H1 (cell line): ENCODE data around the gene NPR2. TPM values are rescaled to one million over a fixed set of nuclear protein-coding genes. Genes with fewer than 3 reads are reported as not detected.

ENCODE experiments used
- CTCF ChIA-PET: fragments of 300-600 bp; sonication (Branson Sonifier 250); formaldehyde crosslinking; loops from one replicate; lab custom pipeline; 2021; ENCODE audit not compliant: partially characterized antibody; lab: Charles Lee
- POLR2A ChIA-PET: fragments of 300-600 bp; sonication (Branson Sonifier 250); formaldehyde crosslinking; loops from one replicate; lab custom pipeline; 2021; ENCODE audit warnings: inconsistent platforms; ENCODE audit not compliant: partially characterized antibody; lab: Charles Lee
- DNase-seq, 2 experiments: peaks; one replicate each; pipeline versions ENCODE4 v3.0.0 to v3.0.0-alpha.2; 2010 to 2022; ENCODE audit warnings: low spot score in 2 of 2, low read depth in 1 of 2, mixed read lengths in 1 of 2
- FAIRE-seq: peaks from 2 replicates; lab custom pipeline; 2011; peaks lifted over from hg19 to GRCh38; lab: Jason Lieb, UNC
- H2AFZ ChIP-seq: 2 replicates; pipeline ENCODE4 v1.8.1; 2012; ENCODE audit warnings: low read length, inconsistent platforms
- H2AK5ac ChIP-seq: 2 replicates; pipeline ENCODE4 v1.6.1; 2013; ENCODE audit warnings: low read depth, low read length
- H2BK120ac ChIP-seq: replicated peaks from 2 replicates; pipeline ENCODE3; 2013; ENCODE audit warnings: low read depth, low read length, inconsistent platforms
- H2BK12ac ChIP-seq: 2 replicates; pipeline ENCODE4 v1.6.1; 2013; ENCODE audit warnings: low read depth, low read length
- H2BK15ac ChIP-seq: 2 replicates; pipeline ENCODE4 v1.6.1; 2013; ENCODE audit warnings: low read length
- H2BK20ac ChIP-seq: 2 replicates; pipeline ENCODE4 v1.6.1; 2013; ENCODE audit warnings: low read length
- H2BK5ac ChIP-seq: 2 replicates; pipeline ENCODE4 v1.6.1; 2013; ENCODE audit warnings: low read depth, low read length
- H3K14ac ChIP-seq: 2 replicates; pipeline ENCODE4 v1.6.1; 2013; ENCODE audit warnings: inconsistent platforms; ENCODE audit not compliant: insufficient read length
- H3K18ac ChIP-seq: 2 replicates; pipeline ENCODE4 v1.6.1; 2013; ENCODE audit warnings: low read length; ENCODE audit errors: extremely low read depth
- H3K23ac ChIP-seq: 2 replicates; pipeline ENCODE4 v1.6.1; 2013; ENCODE audit warnings: inconsistent platforms; ENCODE audit not compliant: insufficient read length
- H3K23me2 ChIP-seq: 2 replicates; pipeline ENCODE4 v1.6.1; 2013; ENCODE audit warnings: low read depth, low read length
- H3K27ac ChIP-seq: 2 replicates; pipeline ENCODE4 v1.6.1; 2011; ENCODE audit warnings: low read depth, low read length, inconsistent platforms
- H3K27me3 ChIP-seq, 4 experiments: replicated peaks in 1 of 4; 1 replicate in 1 of 4; 2 replicates in 3 of 4; pipeline versions ENCODE4 v1.6.1 to v1.8.1; 2011 to 2013; ENCODE audit warnings: low read length in 3 of 4, mild to moderate bottlenecking in 3 of 4, inconsistent platforms in 2 of 4, mixed read lengths in 2 of 4, moderate library complexity in 1 of 4; ENCODE audit not compliant: control insufficient read depth in 3 of 4, insufficient read depth in 3 of 4; ENCODE audit errors: extremely low read depth in 1 of 4
- H3K36me3 ChIP-seq, 4 experiments: 2 replicates each; pipeline versions ENCODE4 v1.6.1 to v1.8.1; 2011 to 2013; ENCODE audit warnings: mild to moderate bottlenecking in 4 of 4, low read length in 3 of 4, moderate library complexity in 2 of 4, control low read depth in 1 of 4, inconsistent platforms in 1 of 4; ENCODE audit not compliant: insufficient read depth in 4 of 4, control insufficient read depth in 2 of 4
- H3K4ac ChIP-seq: replicated peaks from 2 replicates; pipeline ENCODE3; 2013; ENCODE audit warnings: low read length, low read depth, mixed read lengths, inconsistent platforms; ENCODE audit not compliant: insufficient read length
- H3K4me1 ChIP-seq, 4 experiments: replicated peaks in 1 of 4; 1 replicate in 1 of 4; 2 replicates in 3 of 4; pipeline versions ENCODE4 v1.6.1 to v1.8.1; 2011 to 2013; ENCODE audit warnings: low read length in 3 of 4, inconsistent platforms in 2 of 4, mixed read lengths in 1 of 4; ENCODE audit not compliant: insufficient read depth in 4 of 4, control insufficient read depth in 3 of 4
- H3K4me2 ChIP-seq, 2 experiments: 2 replicates each; pipeline versions ENCODE4 v1.6.1 to v1.8.1; 2011 to 2013; ENCODE audit warnings: low read depth in 2 of 2, low read length in 2 of 2, control low read depth in 1 of 2, inconsistent platforms in 1 of 2, mild to moderate bottlenecking in 1 of 2; ENCODE audit not compliant: insufficient read depth in 1 of 2
- H3K4me3 ChIP-seq, 4 experiments: fragments of 200-600, 300-600 bp in 1 of 4; sonication (generic), shearing (Covaris generic), sonication (Bioruptor Twin) in 1 of 4; 2 replicates each; pipeline versions ENCODE4 v1.5.1 to v1.8.1; 2011 to 2016; ENCODE audit warnings: low read length in 4 of 4, low read depth in 3 of 4, control low read depth in 2 of 4, inconsistent platforms in 2 of 4, mild to moderate bottlenecking in 2 of 4, mixed read lengths in 1 of 4, moderate library complexity in 1 of 4; ENCODE audit not compliant: insufficient read depth in 2 of 4; ENCODE audit errors: extremely low read depth in 1 of 4
- H3K56ac ChIP-seq: replicated peaks from 2 replicates; pipeline ENCODE3; 2013; ENCODE audit warnings: low read depth, mild to moderate bottlenecking, mixed read lengths, low read length, inconsistent platforms; ENCODE audit not compliant: insufficient read length
- H3K79me1 ChIP-seq: 2 replicates; pipeline ENCODE4 v1.6.1; 2013; ENCODE audit warnings: low read depth, low read length, control low read depth
- H3K79me2 ChIP-seq, 2 experiments: 2 replicates each; pipeline versions ENCODE4 v1.6.1 to v1.8.1; 2012 to 2013; ENCODE audit warnings: low read length in 2 of 2, mild to moderate bottlenecking in 2 of 2, inconsistent platforms in 1 of 2; ENCODE audit not compliant: insufficient read depth in 2 of 2, control insufficient read depth in 1 of 2
- H3K9ac ChIP-seq, 4 experiments: replicated peaks in 1 of 4; 1 replicate in 1 of 4; 2 replicates in 3 of 4; pipeline versions ENCODE4 v1.6.1 to v1.8.1; 2011 to 2013; ENCODE audit warnings: low read depth in 3 of 4, low read length in 3 of 4, control low read depth in 2 of 4, mild to moderate bottlenecking in 2 of 4, moderate library complexity in 2 of 4, inconsistent platforms in 1 of 4; ENCODE audit errors: extremely low read depth in 1 of 4
- H3K9me3 ChIP-seq, 2 experiments: 2 replicates each; pipeline versions ENCODE4 v1.6.1 to v1.8.1; 2012 to 2013; ENCODE audit warnings: mild to moderate bottlenecking in 2 of 2, moderate library complexity in 2 of 2, control low read depth in 1 of 2, inconsistent platforms in 1 of 2, low read depth in 1 of 2, low read length in 1 of 2, mixed read lengths in 1 of 2; ENCODE audit not compliant: insufficient read depth in 2 of 2
- H4K20me1 ChIP-seq, 2 experiments: replicated peaks in 1 of 2; 2 replicates each; pipeline versions ENCODE3 to v1.8.1; 2011 to 2013; ENCODE audit warnings: inconsistent platforms in 2 of 2, low read length in 2 of 2, mild to moderate bottlenecking in 1 of 2; ENCODE audit not compliant: insufficient read depth in 2 of 2, control insufficient read depth in 1 of 2
- H4K5ac ChIP-seq: 2 replicates; pipeline ENCODE4 v1.6.1; 2013; ENCODE audit warnings: low read length, low read depth, mixed read lengths, inconsistent platforms; ENCODE audit not compliant: insufficient read length
- H4K8ac ChIP-seq: 2 replicates; pipeline ENCODE4 v1.8.0; 2013; ENCODE audit warnings: mild to moderate bottlenecking, moderate library complexity, low read length, inconsistent platforms; ENCODE audit not compliant: insufficient read depth; ENCODE audit errors: extremely low read depth
- H4K91ac ChIP-seq: replicated peaks from 2 replicates; pipeline ENCODE3; 2013; ENCODE audit warnings: low read length, mixed read lengths, inconsistent platforms; ENCODE audit not compliant: insufficient read length
- NANOG ChIP-seq: IDR thresholded peaks from 2 replicates; pipeline ENCODE4 v1.6.1; 2011; ENCODE audit warnings: low read length, low read depth, mild to moderate bottlenecking, inconsistent platforms; ENCODE audit not compliant: insufficient read depth, poor library complexity, severe bottlenecking
- POLR2AphosphoS5 ChIP-seq: IDR thresholded peaks from 2 replicates; pipeline ENCODE4 v1.6.1; 2011; ENCODE audit warnings: low read depth, low read length
- SP1 ChIP-seq: IDR thresholded peaks from 2 replicates; pipeline ENCODE4 v1.6.1; 2011; ENCODE audit warnings: low read depth, low read length
- TEAD4 ChIP-seq: IDR thresholded peaks from 2 replicates; pipeline ENCODE4 v1.6.1; 2012; ENCODE audit warnings: low read depth, low read length, inconsistent platforms, mixed read lengths
- WGBS, 2 experiments: shearing (Covaris generic) in 1 of 2; methylation state at CpG; one replicate each; pipeline versions ENCODE4 v1.1.6 to v1.1.7; 2013 to 2015; ENCODE audit warnings: low lambda C conversion rate in 2 of 2, mixed read lengths in 2 of 2, inconsistent platforms in 1 of 2, low coverage in 1 of 2, missing lambda C conversion rate in 1 of 2; ENCODE audit not compliant: insufficient replicate concordance in 2 of 2, insufficient coverage in 1 of 2, insufficient read length in 1 of 2; ENCODE audit errors: extremely low coverage in 1 of 2, missing lambda C conversion rate in 1 of 2; 5-methylcytosine and 5-hydroxymethylcytosine counted together
- polyA plus RNA-seq, 7 experiments: library from polyadenylated mRNA; depleted of rRNA in 3 of 7; stranded (reverse) in 5 of 7; unstranded in 2 of 7; fragments of >200 nt in 5 of 7; fragments of 200-250 nt in 2 of 7; gene quantifications; 1 replicate in 5 of 7; 2 replicates in 1 of 7; 4 replicates in 1 of 7; pipeline versions ENCODE4 v1.2.1 to v1.2.3, GENCODE V29; 2011 to 2013; ENCODE audit warnings: missing spikeins in 2 of 7, mixed read lengths in 2 of 7
- total RNA-seq: library from RNA; stranded (reverse); fragmentation: NEBNext Ultra II Directional; extraction: Animal tissue kit (Norgen Biotek cat#: 25700); gene quantifications from 2 replicates; pipeline ENCODE4 v1.2.1, GENCODE V29; 2021
- TF ChIP-seq, protein P1 (sequence below): IDR thresholded peaks from 2 replicates; pipeline ENCODE4 v1.6.1; 2012; ENCODE audit warnings: low read length, inconsistent platforms

NPR2 gene
- total and polyA plus RNA-seq, 2 of the 8 experiments (the other 6 are each of a cell fraction or from before 2014, with no cell fraction given), result 11.0 to 17.0 TPM

DNA sequence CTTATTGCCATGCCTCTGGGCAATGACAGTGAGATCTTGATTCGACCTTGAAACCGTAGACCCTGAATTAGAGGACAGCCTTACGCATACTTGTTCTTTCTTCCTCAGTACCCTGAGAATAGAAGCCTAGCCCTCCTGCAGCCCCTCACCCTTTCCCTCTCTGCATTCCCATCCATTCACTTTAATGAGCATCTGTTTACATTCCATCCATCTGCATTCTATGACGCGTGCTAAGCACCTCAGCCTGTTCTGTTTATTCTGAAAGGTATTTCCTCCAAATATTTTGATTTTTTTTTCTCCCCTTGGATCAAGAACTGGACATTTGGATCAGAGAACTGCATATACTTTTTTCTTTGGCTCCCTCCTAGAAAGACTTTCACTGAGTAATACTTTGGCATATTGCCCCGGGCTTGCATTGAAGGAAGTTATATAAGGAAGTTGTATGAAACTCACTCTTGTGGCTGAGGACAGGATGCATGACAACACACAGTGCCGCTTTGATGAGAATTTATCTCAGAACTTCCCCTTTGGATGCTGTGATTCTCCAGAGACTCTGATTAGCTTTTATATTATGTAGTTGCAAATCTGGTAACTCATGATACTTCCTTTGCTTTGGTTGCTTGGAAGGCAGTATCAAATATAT, 53.4 kb downstream of the NPR2 start:
- peaks cover 11 to 25% (median 14%) of the 10 kb centered on the region in 4 experiments for H3K4me1 ChIP-seq
- no peak overlapping the region for H3K14ac ChIP-seq
- no peak overlapping the region for H2BK120ac ChIP-seq
- H4K91ac ChIP-seq, result no peak overlapping the region
- CTCF ChIA-PET, result interaction anchor here (0.6 to 16.5 kb wide), 7 partner anchors 9 to 473 kb away, joined by 3 to 172 read pairs (median 4); partner anchors contain the start of genes FAM221B, HINT2 and TMEM8B
- no peak for FAIRE-seq
- H2BK20ac ChIP-seq, result no peak overlapping the region
- no peak overlapping the region for H3K56ac ChIP-seq
- 54% methylated on average over 7 of the region's 7 CpGs; no CpG with 5 or more reads in 1 of the 2 experiments for WGBS, 2 experiments
- no peak overlapping the region for H4K5ac ChIP-seq
- no peak overlapping the region for H4K8ac ChIP-seq
- no peaks in the 10 kb centered on the region for H3K9me3 ChIP-seq
- no peak for DNase-seq
- H3K4me3 ChIP-seq, result peak overlapping the region in 1 of 4 experiments; percentile 70; a peak in 2 of 8 replicates
- H3K36me3 ChIP-seq, result peaks cover 0 to 4% (median 0%) of the 10 kb centered on the region in 4 experiments; a peak in 1 of 8 replicates
- H3K4me2 ChIP-seq, result peak overlapping the region; percentile 80 to 98
- no peak overlapping the region for H2AK5ac ChIP-seq
- H2AFZ ChIP-seq, result no peak overlapping the region
- H2BK5ac ChIP-seq, result no peak overlapping the region
- H2BK15ac ChIP-seq, result no peak overlapping the region
- no peak overlapping the region for H3K23ac ChIP-seq
- no peaks in the 10 kb centered on the region for H4K20me1 ChIP-seq
- H3K23me2 ChIP-seq, result peaks cover 15% of the 10 kb centered on the region
- no peak overlapping the region for H3K27ac ChIP-seq
- no peak overlapping the region for H3K4ac ChIP-seq
- H3K79me1 ChIP-seq, result no peaks in the 10 kb centered on the region; the same call in 1 of the 2 replicates
- POLR2A ChIA-PET, result interaction anchor here (1.3 to 5.9 kb wide), 6 partner anchors 9 to 30 kb away, joined by 3 to 43 read pairs (median 4); partner anchors contain the start of gene HINT2
- no peaks in the 10 kb centered on the region for H3K79me2 ChIP-seq
- no peak overlapping the region for H3K18ac ChIP-seq
- peaks cover 0 to 12% (median 9%) of the 10 kb centered on the region in 4 experiments; a peak in 6 of 7 replicates for H3K27me3 ChIP-seq
- H3K9ac ChIP-seq, result no peak overlapping the region
- TF ChIP-seq TEAD4 (peak; percentile 82; the same call in 1 of the 2 replicates), SP1 (peak; percentile 69; the same call in 1 of the 2 replicates), NANOG (peak; percentile 10), POLR2AphosphoS5 (0 out of 2 replicates have a peak, but pooled peaks have one; percentile 38)
- TF ChIP-seq, protein P1, sequence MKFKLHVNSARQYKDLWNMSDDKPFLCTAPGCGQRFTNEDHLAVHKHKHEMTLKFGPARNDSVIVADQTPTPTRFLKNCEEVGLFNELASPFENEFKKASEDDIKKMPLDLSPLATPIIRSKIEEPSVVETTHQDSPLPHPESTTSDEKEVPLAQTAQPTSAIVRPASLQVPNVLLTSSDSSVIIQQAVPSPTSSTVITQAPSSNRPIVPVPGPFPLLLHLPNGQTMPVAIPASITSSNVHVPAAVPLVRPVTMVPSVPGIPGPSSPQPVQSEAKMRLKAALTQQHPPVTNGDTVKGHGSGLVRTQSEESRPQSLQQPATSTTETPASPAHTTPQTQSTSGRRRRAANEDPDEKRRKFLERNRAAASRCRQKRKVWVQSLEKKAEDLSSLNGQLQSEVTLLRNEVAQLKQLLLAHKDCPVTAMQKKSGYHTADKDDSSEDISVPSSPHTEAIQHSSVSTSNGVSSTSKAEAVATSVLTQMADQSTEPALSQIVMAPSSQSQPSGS, result no peak
- no peak overlapping the region; the same call in 1 of the 2 replicates for H2BK12ac ChIP-seq
